ENCODE data around the gene CCL5.

The CCL5 gene

DNA sequence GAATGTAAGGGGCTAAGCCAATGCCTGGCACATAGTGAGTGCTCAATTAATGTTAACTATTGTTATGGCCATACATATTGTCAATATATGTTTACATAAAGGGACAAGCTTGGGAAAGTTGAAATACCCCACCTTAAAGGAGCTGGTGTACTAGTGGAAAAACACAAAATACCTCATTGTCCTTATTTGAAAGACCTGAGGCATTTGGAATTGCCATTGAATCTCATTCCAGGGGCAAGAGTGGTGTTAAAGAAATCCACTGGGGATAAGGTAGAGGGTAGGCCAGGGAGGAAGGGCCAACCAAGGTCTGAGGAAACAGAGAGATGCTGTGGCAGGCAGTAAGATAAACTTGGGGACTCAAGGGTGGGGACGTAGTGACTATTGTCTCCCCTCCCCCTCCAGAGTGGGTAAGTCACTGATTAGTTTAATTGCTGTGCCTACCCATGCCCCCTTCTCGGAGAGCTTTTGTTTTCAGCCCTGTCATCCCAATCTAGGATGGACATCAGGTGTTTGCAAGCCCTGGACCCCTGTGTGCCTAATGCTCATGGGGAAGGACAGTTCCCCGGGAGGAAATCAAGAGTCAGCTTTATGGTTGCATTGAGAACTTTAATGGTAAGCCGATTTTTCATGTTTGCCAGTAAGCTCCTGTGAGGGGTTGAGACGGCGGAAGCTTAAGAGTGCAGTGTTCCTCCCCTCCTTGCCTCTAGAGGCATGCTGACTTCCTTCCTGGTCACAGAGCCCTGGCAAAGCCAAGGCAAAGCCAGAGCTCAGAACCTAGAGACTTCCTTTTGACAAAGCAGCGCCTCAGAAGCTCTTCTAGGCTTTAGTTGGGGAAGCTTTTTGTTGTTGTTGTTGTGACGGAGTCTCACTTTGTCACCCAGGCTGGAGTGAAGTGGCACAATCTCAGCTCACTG, 9.0 kb downstream of the CCL5 start:
- peak overlapping the region; percentile 73; the same call in 1 of the 2 replicates for H3K9ac ChIP-seq
- peak overlapping the region; percentile 81 for H3K27ac ChIP-seq
- H3K9me3 ChIP-seq = no peaks in the 10 kb centered on the region; the same call in none of the 2 replicates
- peaks cover 49% of the 10 kb centered on the region for H3K4me1 ChIP-seq
- no peaks in the 10 kb centered on the region; the same call in 1 of the 2 replicates for H3K27me3 ChIP-seq
- peak overlapping the region; percentile 50; the same call in 1 of the 2 replicates for H3K4me3 ChIP-seq
- H3K4me2 ChIP-seq = peak overlapping the region; percentile 84
- H4K20me1 ChIP-seq = no peaks in the 10 kb centered on the region
- no peak for TF ChIP-seq Cebpa-rat (IDR thresholded peaks at IDR 0.05)
- no peaks in the 10 kb centered on the region for H3K36me3 ChIP-seq

DNA sequence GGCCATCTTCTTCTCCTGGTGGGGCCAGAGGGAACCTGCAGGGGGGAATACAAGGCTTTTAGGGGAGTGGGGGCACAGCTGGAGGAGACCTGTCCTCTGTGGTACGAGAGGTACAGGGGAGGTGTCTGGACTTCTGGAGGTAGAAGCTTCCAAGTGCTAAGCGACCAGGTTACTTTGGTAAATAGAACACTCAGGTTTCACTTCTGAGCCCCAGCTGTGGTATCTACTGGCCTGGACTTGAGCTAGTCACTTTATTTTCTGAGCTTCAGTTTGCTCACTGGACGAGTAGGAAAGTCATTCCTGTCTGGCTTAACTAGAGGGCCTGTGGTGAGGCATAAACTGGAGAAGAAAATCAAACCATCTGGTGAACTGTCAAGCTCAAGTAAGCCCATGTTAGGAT, 11.4 kb downstream of the CCL5 start, which contains the start of gene HEATR9:
Gene HEATR9, minus strand, starts transcription at position 155 of the 400 bp plus-strand sequence. Its CDS starts 149 bp downstream, at position 6.
- peaks cover 41% of the 10 kb centered on the region for H3K4me1 ChIP-seq

GRCh38 chr17:35867574-35867973, 12.6 kb downstream of the CCL5 start:
- TF ChIP-seq Cebpa-rat (IDR thresholded peaks at IDR 0.05) = no peak
- no peaks in the 10 kb centered on the region; the same call in none of the 2 replicates for H3K9me3 ChIP-seq
- no peaks in the 10 kb centered on the region; the same call in 1 of the 2 replicates for H3K27me3 ChIP-seq
- H3K4me2 ChIP-seq = no peak overlapping the region
- peaks cover 23% of the 10 kb centered on the region for H3K36me3 ChIP-seq
- no peak overlapping the region for H3K4me3 ChIP-seq
- no peak overlapping the region for H3K9ac ChIP-seq
- H3K4me1 ChIP-seq = peaks cover 36% of the 10 kb centered on the region
- H3K27ac ChIP-seq = no peak overlapping the region
- no peaks in the 10 kb centered on the region for H4K20me1 ChIP-seq

More for the DNA sequence above, 11.4 kb downstream of the CCL5 start, which contains the start of gene HEATR9:
- no peaks in the 10 kb centered on the region; the same call in 1 of the 2 replicates for H3K27me3 ChIP-seq
- peaks cover 15% of the 10 kb centered on the region for H3K36me3 ChIP-seq
- H3K27ac ChIP-seq = no peak within 1 kb of the TSS
- no peak within 1 kb of the TSS for H3K4me3 ChIP-seq
- no peak within 1 kb of the TSS for H3K4me2 ChIP-seq
- H3K9ac ChIP-seq = no peak within 1 kb of the TSS
- no peaks in the 10 kb centered on the region for H4K20me1 ChIP-seq
- TF ChIP-seq Cebpa-rat (IDR thresholded peaks at IDR 0.05) = no peak
- no peaks in the 10 kb centered on the region; the same call in none of the 2 replicates for H3K9me3 ChIP-seq

GRCh38 chr17:35866341-35866950, 13.7 kb downstream of the CCL5 start:
- no peaks in the 10 kb centered on the region; the same call in 1 of the 2 replicates for H3K27me3 ChIP-seq
- H3K36me3 ChIP-seq = peaks cover 23% of the 10 kb centered on the region
- no peak overlapping the region for H3K9ac ChIP-seq
- H3K9me3 ChIP-seq = no peaks in the 10 kb centered on the region; the same call in none of the 2 replicates
- H4K20me1 ChIP-seq = no peaks in the 10 kb centered on the region
- peaks cover 25% of the 10 kb centered on the region for H3K4me1 ChIP-seq
- H3K4me2 ChIP-seq = peak overlapping the region; percentile 5
- no peak overlapping the region for H3K27ac ChIP-seq
- no peak for TF ChIP-seq Cebpa-rat (IDR thresholded peaks at IDR 0.05)
- H3K4me3 ChIP-seq = no peak overlapping the region

DNA sequence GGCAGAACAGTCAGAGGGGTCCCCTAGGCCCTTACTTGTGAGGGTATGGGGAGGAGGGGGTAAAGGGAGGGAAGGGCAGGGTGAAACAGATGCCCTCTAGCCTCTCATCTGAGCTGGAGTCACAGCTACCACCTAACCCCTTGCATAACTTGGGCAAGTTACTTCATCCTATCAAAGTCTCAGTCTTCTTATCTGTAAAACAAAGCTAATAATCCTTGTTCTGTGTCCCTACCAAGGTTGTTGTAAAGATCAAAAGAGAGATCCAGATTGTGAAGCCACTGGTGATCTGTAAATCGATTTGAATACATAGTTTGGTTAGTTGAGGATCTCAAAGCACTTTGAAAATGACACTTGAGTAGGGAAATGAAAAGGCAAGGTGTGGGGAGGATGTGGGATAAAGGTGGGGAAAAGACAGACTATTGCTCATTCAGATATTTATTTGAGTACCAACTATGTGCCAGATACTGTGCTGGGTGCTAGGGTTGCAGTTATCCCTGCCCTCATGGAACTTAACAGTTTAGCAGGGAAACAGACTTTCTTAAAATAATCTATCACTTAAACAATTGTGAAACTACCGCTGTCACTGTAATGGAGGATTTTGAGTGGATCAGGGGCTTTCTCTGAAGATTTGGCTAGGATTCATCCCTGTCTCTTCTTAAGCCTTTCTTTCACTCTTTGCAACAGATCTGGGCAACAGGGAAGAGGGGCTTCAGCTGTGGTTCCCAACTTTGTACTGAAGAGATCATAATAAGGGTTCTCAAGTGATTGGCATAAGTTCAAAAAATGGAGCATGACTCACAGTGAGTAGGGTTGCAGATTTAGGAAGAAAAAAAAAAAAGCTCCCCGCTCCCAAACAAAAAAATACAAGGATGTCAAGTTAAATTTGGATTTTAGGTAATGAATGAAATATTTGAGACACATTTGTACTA, 14.5 kb downstream of the CCL5 start:
- H3K9me3 ChIP-seq = no peaks in the 10 kb centered on the region; the same call in none of the 2 replicates
- no peak overlapping the region for H3K9ac ChIP-seq
- H3K4me1 ChIP-seq = peaks cover 17% of the 10 kb centered on the region
- no peak overlapping the region for H3K4me3 ChIP-seq
- TF ChIP-seq Cebpa-rat (IDR thresholded peaks at IDR 0.05) = no peak
- no peaks in the 10 kb centered on the region; the same call in 1 of the 2 replicates for H3K27me3 ChIP-seq
- no peaks in the 10 kb centered on the region for H4K20me1 ChIP-seq
- H3K27ac ChIP-seq = no peak overlapping the region
- peaks cover 23% of the 10 kb centered on the region for H3K36me3 ChIP-seq
- H3K4me2 ChIP-seq = no peak overlapping the region

GRCh38 chr17:35864853-35865252, 15.3 kb downstream of the CCL5 start:
- TF ChIP-seq Cebpa-rat (IDR thresholded peaks at IDR 0.05) = no peak
- H3K27me3 ChIP-seq = no peaks in the 10 kb centered on the region; the same call in 1 of the 2 replicates
- no peak overlapping the region for H3K4me2 ChIP-seq
- H3K4me3 ChIP-seq = no peak overlapping the region
- H3K27ac ChIP-seq = no peak overlapping the region
- H3K9ac ChIP-seq = no peak overlapping the region
- H3K9me3 ChIP-seq = no peaks in the 10 kb centered on the region; the same call in none of the 2 replicates
- peaks cover 16% of the 10 kb centered on the region for H3K4me1 ChIP-seq
- peaks cover 23% of the 10 kb centered on the region for H3K36me3 ChIP-seq
- H4K20me1 ChIP-seq = no peaks in the 10 kb centered on the region

GRCh38 chr17:35856603-35857002, 23.6 kb downstream of the CCL5 start:
- H3K4me1 ChIP-seq = no peaks in the 10 kb centered on the region
- no peaks in the 10 kb centered on the region for H3K9me3 ChIP-seq
- no peak overlapping the region for H3K27ac ChIP-seq
- no peaks in the 10 kb centered on the region; the same call in 1 of the 2 replicates for H4K20me1 ChIP-seq
- no peak for TF ChIP-seq Cebpa-rat (IDR thresholded peaks at IDR 0.05)
- no peak overlapping the region for H3K9ac ChIP-seq
- H3K4me2 ChIP-seq = no peak overlapping the region
- H3K4me3 ChIP-seq = no peak overlapping the region
- H3K36me3 ChIP-seq = peaks cover 61% of the 10 kb centered on the region
- H3K27me3 ChIP-seq = no peaks in the 10 kb centered on the region

- no peak overlapping the region for H3K9ac ChIP-seq
- no peak overlapping the region for H3K4me3 ChIP-seq
- H3K27me3 ChIP-seq = no peaks in the 10 kb centered on the region
- peaks cover 67% of the 10 kb centered on the region for H3K36me3 ChIP-seq
- no peaks in the 10 kb centered on the region for H3K9me3 ChIP-seq
- no peaks in the 10 kb centered on the region; the same call in 1 of the 2 replicates for H4K20me1 ChIP-seq
- H3K4me1 ChIP-seq = no peaks in the 10 kb centered on the region
- no peak for TF ChIP-seq Cebpa-rat (IDR thresholded peaks at IDR 0.05)
- H3K27ac ChIP-seq = no peak overlapping the region
- H3K4me2 ChIP-seq = no peak overlapping the region
Measured at GRCh38 chr17:35855965-35856364, 24.2 kb downstream of the CCL5 start.

All from BLaER1 (cell line).